CD14-positive monocyte (primary cell): ENCODE results near the gene DYNC1I1. TPM values are rescaled to one million over a fixed set of nuclear protein-coding genes. Genes with fewer than 3 reads are reported as not detected.

Experiments
- DNase-seq, 3 donors: peaks; one replicate each; pipeline ENCODE4 v3.0.0-alpha.2; 2011 to 2022
- H2AFZ ChIP-seq: 2 replicates; pipeline ENCODE4 v1.6.0; 2012; ENCODE audit warnings: mild to moderate bottlenecking, low read depth, low read length, inconsistent platforms; ENCODE audit not compliant: insufficient read depth, poor library complexity, severe bottlenecking
- H3K27ac ChIP-seq, 2 donors: 1 replicate in 1 of 2; 2 replicates in 1 of 2; pipeline ENCODE4 v1.5.1; 2012 to 2013; ENCODE audit warnings: low read length in 2 of 2, control low read depth in 1 of 2, inconsistent platforms in 1 of 2, low read depth in 1 of 2, mild to moderate bottlenecking in 1 of 2
- H3K27me3 ChIP-seq, 2 donors: one replicate each; pipeline versions ENCODE4 v1.6.0 to v1.6.1; 2011 to 2013; ENCODE audit warnings: low read length in 2 of 2; ENCODE audit not compliant: control insufficient read depth in 2 of 2, insufficient read depth in 2 of 2
- H3K36me3 ChIP-seq, 2 donors: replicated peaks in 1 of 2; 1 replicate in 1 of 2; 2 replicates in 1 of 2; pipeline versions ENCODE4 v1.5.1 to v1.6.1; 2012 to 2013; ENCODE audit warnings: low read length in 2 of 2, control low read depth in 1 of 2, inconsistent platforms in 1 of 2, mild to moderate bottlenecking in 1 of 2; ENCODE audit not compliant: insufficient read depth in 2 of 2, control insufficient read depth in 1 of 2
- H3K4me1 ChIP-seq, 2 donors: 1 replicate in 1 of 2; 2 replicates in 1 of 2; pipeline versions ENCODE4 v1.5.1 to v1.6.1; 2012 to 2013; ENCODE audit warnings: low read length in 2 of 2, control low read depth in 1 of 2, inconsistent platforms in 1 of 2, mild to moderate bottlenecking in 1 of 2, moderate library complexity in 1 of 2; ENCODE audit not compliant: insufficient read depth in 2 of 2, control insufficient read depth in 1 of 2
- H3K4me2 ChIP-seq: replicated peaks from 2 replicates; pipeline ENCODE3; 2012; ENCODE audit warnings: low read length, moderate library complexity, mild to moderate bottlenecking; ENCODE audit not compliant: poor library complexity, severe bottlenecking; ENCODE audit errors: extremely low read depth
- H3K4me3 ChIP-seq, 3 experiments: fragments of 200-600 bp in 1 of 3; sonication (generic) in 1 of 3; replicated peaks in 1 of 3; 1 replicate in 2 of 3; 2 replicates in 1 of 3; pipeline ENCODE4 v1.5.1; 2011 to 2013; ENCODE audit warnings: low read length in 3 of 3, mild to moderate bottlenecking in 3 of 3, control low read depth in 2 of 3, low read depth in 2 of 3, inconsistent platforms in 1 of 3, moderate library complexity in 1 of 3
- H3K79me2 ChIP-seq: 2 replicates; pipeline ENCODE4 v1.6.0; 2012; ENCODE audit warnings: mild to moderate bottlenecking, control low read depth, inconsistent platforms, low read length, moderate library complexity; ENCODE audit not compliant: insufficient read depth
- H3K9ac ChIP-seq: 2 replicates; pipeline ENCODE4 v1.6.0; 2017; ENCODE audit warnings: low read length, mild to moderate bottlenecking; ENCODE audit not compliant: insufficient read depth, poor library complexity, severe bottlenecking
- H3K9me3 ChIP-seq, 2 donors: replicated peaks in 1 of 2; 1 replicate in 1 of 2; 2 replicates in 1 of 2; pipeline versions ENCODE4 v1.5.1 to v1.6.1; 2012 to 2013; ENCODE audit warnings: low read length in 2 of 2, control low read depth in 1 of 2; ENCODE audit not compliant: control insufficient read depth in 1 of 2, insufficient read depth in 1 of 2
- H4K20me1 ChIP-seq: 2 replicates; pipeline ENCODE4 v1.6.0; 2012; ENCODE audit warnings: mild to moderate bottlenecking, low read length, control low read depth, moderate library complexity; ENCODE audit not compliant: insufficient read depth
- H3K27ac Mint-ChIP-seq, 7 donors: one replicate each; pipeline ENCODE4 v1.8.0; 2020; ENCODE audit warnings: mild to moderate bottlenecking in 7 of 7, mixed read lengths in 7 of 7, moderate library complexity in 6 of 7, inconsistent platforms in 2 of 7
- H3K27me3 Mint-ChIP-seq, 3 donors: one replicate each; pipeline ENCODE4 v1.8.0; 2021 to 2022; ENCODE audit warnings: low read depth in 3 of 3, mild to moderate bottlenecking in 3 of 3, mixed read lengths in 3 of 3, moderate library complexity in 3 of 3, inconsistent platforms in 1 of 3
- H3K36me3 Mint-ChIP-seq, 2 donors: one replicate each; pipeline ENCODE4 v1.8.0; 2020; ENCODE audit warnings: mixed read lengths in 2 of 2, inconsistent platforms in 1 of 2, mild to moderate bottlenecking in 1 of 2
- H3K4me1 Mint-ChIP-seq: one replicate; pipeline ENCODE4 v1.8.0; 2020; ENCODE audit warnings: mild to moderate bottlenecking, mixed read lengths
- H3K4me3 Mint-ChIP-seq, 2 donors: one replicate each; pipeline ENCODE4 v1.8.0; 2020; ENCODE audit warnings: mild to moderate bottlenecking in 2 of 2, mixed read lengths in 2 of 2, moderate library complexity in 1 of 2
- H3K9me3 Mint-ChIP-seq, 7 donors: one replicate each; pipeline ENCODE4 v1.8.0; 2020 to 2022; ENCODE audit warnings: mixed read lengths in 7 of 7, mild to moderate bottlenecking in 6 of 7, moderate library complexity in 6 of 7, inconsistent platforms in 2 of 7
- CTCF ChIP-seq: fragments of 200-600 bp; IDR thresholded peaks from one replicate; pipeline ENCODE4 v1.8.0; 2022; ENCODE audit warnings: antibody characterized with exemption, mild to moderate bottlenecking
- WGBS: methylation state at CpG from one replicate; pipeline ENCODE4 v1.1.5; 2013; ENCODE audit warnings: missing lambda C conversion rate; ENCODE audit not compliant: insufficient coverage; 5-methylcytosine and 5-hydroxymethylcytosine counted together
- intact Hi-C, 2 donors: fragments of 100-400 bp; cut with micrococcal nuclease; formaldehyde crosslinking; loops; one replicate each; pipeline versions ENCODE4 v1.15.0 to v1.15.1; 2023
- polyA plus RNA-seq, 3 donors: library from polyadenylated mRNA; depleted of rRNA in 1 of 3; unstranded in 2 of 3; stranded (reverse) in 1 of 3; fragments of 300-500 nt in 2 of 3; fragments of >200 nt in 1 of 3; fragmentation: Illumina TruSeq in 2 of 3; gene quantifications; 1 replicate in 2 of 3; 2 replicates in 1 of 3; pipeline ENCODE4 v1.2.3, GENCODE V29; 2012 to 2021

Gene DYNC1I1
- polyA plus RNA-seq, 3 donors = not detected

DNA sequence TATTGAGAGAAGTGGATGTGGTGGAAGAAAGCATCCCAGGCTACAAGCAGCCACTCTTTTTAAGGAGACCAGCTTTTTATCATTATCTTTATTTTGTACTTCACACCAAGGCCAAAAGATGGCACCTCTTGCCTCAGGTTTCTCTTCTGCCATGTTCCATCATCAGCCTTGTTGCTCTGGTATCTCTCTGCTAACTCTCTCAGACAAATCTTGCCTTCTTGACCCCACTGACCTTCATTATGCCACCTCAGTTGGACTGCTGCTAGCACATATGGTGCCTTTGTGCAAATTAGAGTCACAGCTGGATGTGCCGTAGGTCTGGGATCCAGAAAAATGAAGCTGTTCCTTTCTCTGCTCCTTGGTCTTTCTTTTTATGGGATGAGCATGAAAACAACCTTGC is 47.1 kb upstream of the DYNC1I1 start:
- H3K36me3 ChIP-seq = no peaks in the 10 kb centered on the region
- H3K9ac ChIP-seq = no peak overlapping the region
- H3K27me3 ChIP-seq = no peaks in the 10 kb centered on the region
- no peaks in the 10 kb centered on the region for H3K4me1 ChIP-seq
- no peak overlapping the region for H3K4me2 ChIP-seq
- no peaks in the 10 kb centered on the region for H3K79me2 ChIP-seq
- H2AFZ ChIP-seq = no peak overlapping the region
- no peak for DNase-seq
- no CpG with 5 or more reads among the region's 1 CpG for WGBS
- no peaks in the 10 kb centered on the region for H3K36me3 Mint-ChIP-seq
- no peak overlapping the region for H3K27ac Mint-ChIP-seq
- intact Hi-C loops = no loop called here
- H3K27ac ChIP-seq = no peak overlapping the region
- no peaks in the 10 kb centered on the region for H3K4me1 Mint-ChIP-seq
- H3K4me3 ChIP-seq = no peak overlapping the region
- H3K27me3 Mint-ChIP-seq = peaks cover 0 to 10% (median 6%) of the 10 kb centered on the region in 3 donors
- H4K20me1 ChIP-seq = no peaks in the 10 kb centered on the region
- no peak for TF ChIP-seq CTCF
- H3K9me3 ChIP-seq = no peaks in the 10 kb centered on the region
- no peaks in the 10 kb centered on the region for H3K9me3 Mint-ChIP-seq
- no peak overlapping the region for H3K4me3 Mint-ChIP-seq

DNA sequence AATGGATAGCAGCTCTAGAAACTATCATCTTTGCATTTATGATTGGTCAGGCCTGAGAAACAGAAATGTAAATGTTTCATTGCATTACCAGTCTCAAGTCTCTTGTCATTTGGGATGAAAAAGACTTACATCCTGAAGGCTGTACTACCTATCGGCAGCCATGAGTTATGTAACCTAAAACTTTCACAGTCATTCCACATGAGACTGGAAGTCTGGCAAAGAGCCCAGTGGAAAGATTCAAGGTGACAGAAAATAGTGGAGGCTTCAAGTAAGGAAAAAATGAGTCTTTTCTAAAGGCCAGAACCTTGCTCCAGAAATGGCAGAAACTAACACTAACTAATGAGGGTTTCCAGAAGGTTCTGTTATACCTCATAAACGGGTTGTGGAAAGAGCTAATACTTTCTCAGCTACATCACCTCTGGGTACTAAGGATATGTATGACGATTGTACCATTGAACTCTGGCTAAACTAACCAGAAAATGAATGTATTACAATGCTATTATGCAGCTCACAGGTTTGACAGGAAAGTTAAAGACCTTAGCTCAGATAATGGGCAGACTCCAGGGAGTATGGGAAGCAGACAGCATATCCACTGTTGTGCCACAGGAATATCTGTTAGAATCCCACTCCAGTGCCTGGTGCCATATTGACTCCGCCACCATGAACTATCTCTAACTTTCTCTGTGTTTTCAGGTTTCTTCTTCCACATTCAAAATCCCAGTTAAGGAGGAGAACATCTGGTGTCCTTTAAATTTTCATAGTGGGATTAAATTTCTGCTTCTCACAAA is 41.7 kb upstream of the DYNC1I1 start:
- Mint-ChIP-seq H3K9me3 (no peaks in the 10 kb centered on the region), H3K27me3 (peaks cover 1 to 4% (median 3%) of the 10 kb centered on the region in 3 donors), H3K36me3 (no peaks in the 10 kb centered on the region), H3K27ac (no peak overlapping the region), H3K4me3 (no peak overlapping the region), H3K4me1 (no peaks in the 10 kb centered on the region)
- Histone ChIP-seq H3K4me1 (no peaks in the 10 kb centered on the region), H3K4me2 (no peak overlapping the region), H3K4me3 (no peak overlapping the region), H3K36me3 (no peaks in the 10 kb centered on the region), H3K27ac (no peak overlapping the region), H3K9me3 (no peaks in the 10 kb centered on the region), H3K27me3 (no peaks in the 10 kb centered on the region), H3K9ac (no peak overlapping the region), H3K79me2 (no peaks in the 10 kb centered on the region), H2AFZ (no peak overlapping the region), H4K20me1 (no peaks in the 10 kb centered on the region)
- DNase-seq = no peak
- no CpG with 5 or more reads among the region's 4 CpGs for WGBS
- intact Hi-C loops = no loop called here
- no peak for TF ChIP-seq CTCF
